ENCODE results near the gene LRRC49.
"Not testable (repeated sequence)": the region's sequence is repeated elsewhere in the genome, so short reads cannot be mapped to it uniquely, and the experiment has no call there.

The LRRC49 gene

DNA sequence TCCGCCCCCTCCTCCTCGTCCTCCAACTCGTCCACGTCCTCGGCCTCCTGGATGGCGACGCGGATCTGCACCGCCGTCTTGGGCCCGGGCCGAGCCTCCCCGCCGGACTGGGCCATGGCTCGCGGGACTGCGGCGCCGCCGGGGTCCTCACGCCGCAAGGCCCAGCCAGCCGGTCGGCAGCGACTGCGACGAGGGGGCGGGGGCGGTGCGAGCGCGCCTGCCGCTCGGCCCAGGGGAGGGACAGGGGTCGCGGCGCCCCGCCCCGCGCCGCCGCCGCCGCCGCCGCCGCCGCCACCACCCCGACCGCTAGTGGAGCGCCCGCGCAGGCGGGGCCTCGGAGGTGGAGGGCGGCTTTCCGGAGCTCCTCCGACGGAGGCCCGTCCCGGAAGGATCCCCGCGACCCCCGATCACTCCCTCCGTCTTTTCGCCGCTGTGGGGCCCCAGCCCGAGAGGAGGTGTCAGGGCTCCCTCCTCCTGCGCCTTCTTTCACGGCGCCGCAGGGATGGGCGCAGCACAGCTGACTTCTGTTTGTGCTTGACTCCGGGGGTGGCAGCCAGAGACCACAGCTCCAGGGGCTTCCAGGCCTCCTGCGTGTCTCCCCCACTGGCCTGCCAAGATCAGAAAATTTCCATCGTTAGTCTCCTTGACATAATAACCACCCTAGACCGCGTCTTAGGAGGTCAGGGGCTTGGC is 38.5 kb upstream of the LRRC49 start, which contains the start of gene LARP6:
Gene LARP6, minus strand, starts transcription at position 185 of the 693 bp plus-strand sequence. Its CDS starts 69 bp downstream, at position 116.
- DNase-seq (ENCODE audit: low read depth) = peak; percentile 38
- TF ChIP-seq, protein P1, sequence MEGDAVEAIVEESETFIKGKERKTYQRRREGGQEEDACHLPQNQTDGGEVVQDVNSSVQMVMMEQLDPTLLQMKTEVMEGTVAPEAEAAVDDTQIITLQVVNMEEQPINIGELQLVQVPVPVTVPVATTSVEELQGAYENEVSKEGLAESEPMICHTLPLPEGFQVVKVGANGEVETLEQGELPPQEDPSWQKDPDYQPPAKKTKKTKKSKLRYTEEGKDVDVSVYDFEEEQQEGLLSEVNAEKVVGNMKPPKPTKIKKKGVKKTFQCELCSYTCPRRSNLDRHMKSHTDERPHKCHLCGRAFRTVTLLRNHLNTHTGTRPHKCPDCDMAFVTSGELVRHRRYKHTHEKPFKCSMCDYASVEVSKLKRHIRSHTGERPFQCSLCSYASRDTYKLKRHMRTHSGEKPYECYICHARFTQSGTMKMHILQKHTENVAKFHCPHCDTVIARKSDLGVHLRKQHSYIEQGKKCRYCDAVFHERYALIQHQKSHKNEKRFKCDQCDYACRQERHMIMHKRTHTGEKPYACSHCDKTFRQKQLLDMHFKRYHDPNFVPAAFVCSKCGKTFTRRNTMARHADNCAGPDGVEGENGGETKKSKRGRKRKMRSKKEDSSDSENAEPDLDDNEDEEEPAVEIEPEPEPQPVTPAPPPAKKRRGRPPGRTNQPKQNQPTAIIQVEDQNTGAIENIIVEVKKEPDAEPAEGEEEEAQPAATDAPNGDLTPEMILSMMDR (IDR thresholded peaks at IDR 0.05; ENCODE audit: low read length, missing control alignments) = no peak
- H3K4me3 ChIP-seq (replicated peaks; ENCODE audit: low read depth, low read length) = peak within 1 kb of the TSS; percentile 86

DNA sequence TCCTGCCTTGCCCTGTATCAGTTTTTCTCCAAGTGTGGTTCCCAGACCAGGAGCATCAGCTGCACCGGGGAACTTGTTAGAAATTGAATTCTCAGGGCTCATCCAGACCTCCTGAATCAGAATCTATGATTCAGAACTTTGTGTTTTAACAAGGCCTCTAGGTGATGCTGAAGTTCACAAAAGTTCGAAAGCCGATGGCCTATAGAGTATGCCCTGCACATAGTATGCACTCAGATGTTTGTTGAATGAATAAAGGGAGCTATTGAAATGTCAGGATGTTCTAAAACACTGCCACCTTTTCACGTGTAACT is 38.0 kb upstream of the LRRC49 start:
- TF ChIP-seq, protein P1 (IDR thresholded peaks at IDR 0.05; ENCODE audit: low read length, missing control alignments) = no peak
- peak; percentile 46 for DNase-seq (ENCODE audit: low read depth)
- H3K4me3 ChIP-seq (replicated peaks; ENCODE audit: low read depth, low read length) = peak overlapping the region; percentile 59

DNA sequence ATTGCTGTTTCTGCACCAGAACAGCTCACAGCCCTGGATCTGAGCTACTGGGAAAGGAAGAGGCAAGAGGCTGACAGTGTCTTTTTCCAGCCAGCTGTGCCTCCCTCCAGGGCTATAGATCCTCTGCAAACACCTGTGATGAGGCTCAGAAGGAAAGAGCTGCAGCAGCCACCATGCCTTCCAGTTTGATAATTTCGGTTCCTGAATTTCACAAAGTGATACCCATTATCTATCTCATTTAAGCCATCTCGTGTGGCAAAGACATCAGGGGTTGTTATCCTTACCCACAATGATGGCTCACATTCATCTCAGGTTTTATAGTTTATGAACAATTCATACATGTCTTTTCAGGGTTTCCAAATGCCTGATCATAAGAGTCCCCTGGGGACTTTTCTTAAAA is 36.9 kb upstream of the LRRC49 start:
- no peak overlapping the region for H3K4me3 ChIP-seq (replicated peaks; ENCODE audit: low read depth, low read length)
- DNase-seq (ENCODE audit: low read depth) = no peak
- TF ChIP-seq, protein P1 (IDR thresholded peaks at IDR 0.05; ENCODE audit: low read length, missing control alignments) = no peak

DNA sequence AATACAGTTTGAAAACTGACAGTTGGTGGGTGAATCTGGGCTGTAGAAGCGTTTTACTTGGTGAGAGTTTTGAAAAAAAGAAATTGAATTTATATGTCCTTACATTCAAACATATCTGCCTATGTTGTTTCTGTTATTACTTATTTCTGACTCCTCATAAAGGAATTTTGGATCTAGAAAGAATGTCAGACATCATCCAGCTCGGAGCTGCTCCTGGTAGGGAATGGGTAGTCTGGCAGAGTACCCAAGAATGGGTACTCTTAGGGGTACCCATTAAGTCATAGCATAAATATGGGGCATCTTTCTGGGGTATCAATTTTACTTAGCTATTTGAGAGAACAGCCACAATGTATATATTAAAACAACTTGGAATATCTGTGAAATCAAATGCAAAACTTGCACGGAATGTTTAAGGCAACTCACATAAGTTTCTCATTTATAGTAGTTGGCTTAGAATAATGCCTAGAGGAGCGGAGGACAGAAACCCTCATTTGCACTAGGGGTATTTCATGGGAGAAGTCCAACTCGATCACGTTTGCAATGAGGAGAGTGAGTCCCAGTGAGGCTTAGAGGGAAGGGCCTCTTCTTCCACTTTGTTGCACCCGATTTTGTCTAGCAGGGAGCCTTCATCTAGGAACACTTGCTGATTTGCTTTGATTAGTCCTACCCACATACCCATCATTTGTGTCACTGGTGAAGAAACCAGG is 36.3 kb upstream of the LRRC49 start:
- DNase-seq (ENCODE audit: low read depth) = peak; percentile 47
- H3K4me3 ChIP-seq (replicated peaks; ENCODE audit: low read depth, low read length) = peak overlapping the region; percentile 27
- TF ChIP-seq, protein P1 (IDR thresholded peaks at IDR 0.05; ENCODE audit: low read length, missing control alignments) = no peak

DNA sequence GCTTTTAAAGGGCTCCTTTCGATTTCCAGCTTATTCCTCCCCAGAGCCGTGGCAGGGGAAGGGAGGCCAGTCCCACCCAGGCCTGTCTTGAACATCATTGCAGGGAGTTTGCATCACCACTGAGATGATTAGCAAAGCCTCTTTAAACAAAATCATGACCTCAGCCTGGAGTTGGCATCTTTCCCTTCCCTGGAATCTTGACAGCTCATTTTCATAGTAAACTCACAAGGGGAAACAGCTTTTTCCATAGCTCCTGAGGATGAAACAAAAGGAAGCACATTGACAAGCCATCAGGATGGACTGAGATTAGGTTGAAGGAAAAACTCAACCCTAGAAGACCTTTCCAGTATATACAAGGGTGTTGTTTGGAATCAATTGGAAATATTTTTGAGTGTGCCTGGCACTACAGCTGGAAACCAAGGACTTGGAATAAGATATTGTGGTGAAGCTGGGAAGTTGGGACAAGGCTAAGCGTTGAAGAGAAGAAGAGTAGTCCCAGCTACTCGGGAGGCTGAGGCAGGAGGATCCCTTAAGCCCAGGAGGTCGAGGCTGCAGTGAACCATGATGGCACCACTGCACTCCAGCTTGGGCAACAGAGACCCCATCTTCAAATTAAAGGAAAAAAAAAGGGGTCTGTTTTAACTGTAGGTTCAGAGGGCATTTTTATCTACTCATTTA is 35.6 kb upstream of the LRRC49 start:
- peak overlapping the region; percentile 27 for H3K4me3 ChIP-seq (replicated peaks; ENCODE audit: low read depth, low read length)
- TF ChIP-seq, protein P1 (IDR thresholded peaks at IDR 0.05; ENCODE audit: low read length, missing control alignments) = no peak
- DNase-seq (ENCODE audit: low read depth) = peak; percentile 99

DNA sequence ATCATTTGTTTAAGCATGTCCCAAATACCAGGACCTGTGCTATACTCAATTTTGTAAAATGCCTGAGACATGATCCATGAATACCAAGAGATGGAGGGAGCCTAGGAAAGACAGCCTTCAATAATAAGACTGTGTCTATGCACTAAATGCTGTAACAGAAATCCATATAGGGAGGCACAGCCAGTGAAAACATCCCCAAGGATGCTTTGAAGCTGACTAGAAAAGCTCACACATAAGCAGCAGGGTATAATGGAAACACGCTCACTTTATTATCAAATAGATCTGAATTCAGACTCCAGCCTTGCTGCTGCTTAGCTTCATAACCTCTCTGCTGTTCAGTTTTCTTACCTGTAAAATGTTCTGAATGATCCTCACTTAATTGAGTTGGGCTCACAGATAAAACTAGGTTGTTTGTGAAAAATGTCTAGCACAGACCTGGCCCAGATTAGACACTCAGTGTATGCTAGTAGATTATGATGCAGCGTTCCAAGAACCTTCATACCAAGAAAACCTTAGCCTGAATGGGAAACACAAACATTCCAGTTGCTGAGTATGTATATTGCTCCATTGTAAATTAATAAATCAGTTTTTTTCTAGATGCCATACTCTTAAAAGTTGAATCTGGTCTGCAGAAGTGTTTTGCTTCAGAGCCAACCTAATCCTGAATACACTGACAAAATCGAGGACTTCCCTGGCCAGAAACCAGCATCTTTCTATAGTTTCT is 34.9 kb upstream of the LRRC49 start:
- TF ChIP-seq, protein P1 (IDR thresholded peaks at IDR 0.05; ENCODE audit: low read length, missing control alignments) = no peak
- peak; percentile 41 for DNase-seq (ENCODE audit: low read depth)
- no peak overlapping the region for H3K4me3 ChIP-seq (replicated peaks; ENCODE audit: low read depth, low read length)

DNA sequence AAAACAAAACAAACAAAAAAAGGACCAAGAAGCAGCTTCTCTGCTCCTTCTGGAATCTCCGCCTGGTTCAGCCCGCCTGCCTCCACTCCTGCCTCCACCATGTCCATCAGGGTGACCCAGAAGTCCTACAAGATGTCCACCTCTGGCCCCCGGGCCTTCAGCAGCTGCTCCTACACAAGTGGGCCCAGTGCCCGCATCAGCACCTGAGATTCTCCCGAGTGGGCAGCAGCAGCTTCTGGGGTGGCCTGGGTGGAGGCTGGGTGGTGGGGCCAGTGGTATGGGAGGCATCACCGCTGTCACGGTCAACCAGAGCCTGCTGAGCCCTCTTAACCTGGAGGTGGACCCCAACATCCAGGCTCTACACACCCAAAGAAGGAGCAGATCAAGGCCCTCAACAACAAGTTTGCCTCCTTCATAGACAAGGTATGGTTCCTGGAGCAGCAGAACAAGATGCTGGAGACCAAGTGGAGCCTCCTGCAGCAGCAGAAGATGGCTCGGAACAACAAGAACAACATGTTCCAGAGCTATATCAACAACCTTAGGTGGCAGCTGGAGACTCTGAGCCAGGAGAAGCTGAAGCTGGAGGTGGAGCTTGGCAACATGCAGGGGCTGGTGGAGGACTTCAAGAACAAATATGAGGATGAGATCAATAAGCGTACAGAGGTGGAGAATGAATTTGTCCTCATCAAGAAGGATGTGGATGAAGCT is 33.9 kb upstream of the LRRC49 start:
- H3K4me3 ChIP-seq (replicated peaks; ENCODE audit: low read depth, low read length); DNase-seq (ENCODE audit: low read depth): not testable (repeated sequence)

All from fibroblast of pulmonary artery (primary cell).